OCI-M2 (cell line): ENCODE measurements around the gene MYPN.
A peak's percentile ranks its signal among the peaks of the same experiment; 100 is the strongest.
"Not testable (repeated sequence)": the region's sequence is repeated elsewhere in the genome, so short reads cannot be mapped to it uniquely, and the experiment has no call there.

Experiments used
- DNase-seq: peaks from one replicate; lab custom pipeline; 2025; ENCODE audit not compliant: unreplicated experiment; lab: John Stamatoyannopoulos, UW

The MYPN gene

GRCh38 chr10:68167586-68168189 is 58.4 kb downstream of the MYPN start:
- DNase-seq: no peak

DNA sequence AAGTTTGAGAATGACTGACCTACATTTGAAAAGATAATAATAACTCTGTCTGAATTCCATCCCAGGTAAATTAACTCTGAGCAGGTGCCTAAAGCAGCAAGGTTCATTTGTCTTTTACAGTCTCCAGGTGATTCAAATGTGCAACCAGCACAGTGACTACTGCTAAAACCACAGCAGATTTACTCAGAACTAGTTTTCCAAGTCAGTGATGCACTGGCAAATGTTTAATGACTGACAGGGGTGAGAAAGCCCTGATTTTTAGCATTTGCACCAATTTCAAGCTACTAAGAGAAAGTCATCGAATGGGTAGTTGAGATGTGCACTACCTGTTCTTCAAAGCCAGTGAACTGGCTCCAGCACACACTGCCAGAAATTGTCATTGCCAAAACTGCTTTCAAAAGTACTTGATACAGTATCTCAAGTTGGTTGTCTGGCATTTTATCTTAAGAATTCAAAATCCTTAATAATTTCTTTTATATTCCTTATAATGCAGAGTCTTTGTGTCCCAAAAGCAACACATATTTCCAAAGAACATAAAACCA is 62.3 kb downstream of the MYPN start:
- no peak for DNase-seq

GRCh38 chr10:68172324-68172723 is 63.0 kb downstream of the MYPN start:
- no peak for DNase-seq

DNA sequence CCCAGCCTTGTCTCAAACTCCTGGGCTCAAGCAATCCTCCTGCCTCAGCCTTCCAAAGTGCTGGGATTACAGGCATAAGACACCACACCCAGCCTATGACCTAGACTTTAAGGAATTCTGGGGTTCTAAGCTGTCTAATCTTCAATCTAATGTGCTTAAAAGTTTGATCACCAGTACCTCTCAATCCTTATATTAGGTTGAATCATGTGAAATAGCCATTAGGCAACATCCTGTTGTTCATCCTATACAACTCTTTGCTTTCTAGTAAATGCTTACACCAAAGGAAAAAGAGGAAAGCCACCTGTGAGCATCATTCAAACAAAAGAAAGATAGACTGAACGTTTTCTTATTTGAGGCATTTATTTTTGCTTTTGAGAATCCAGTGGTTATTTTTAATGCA is 66.7 kb downstream of the MYPN start:
- DNase-seq: no peak

DNA sequence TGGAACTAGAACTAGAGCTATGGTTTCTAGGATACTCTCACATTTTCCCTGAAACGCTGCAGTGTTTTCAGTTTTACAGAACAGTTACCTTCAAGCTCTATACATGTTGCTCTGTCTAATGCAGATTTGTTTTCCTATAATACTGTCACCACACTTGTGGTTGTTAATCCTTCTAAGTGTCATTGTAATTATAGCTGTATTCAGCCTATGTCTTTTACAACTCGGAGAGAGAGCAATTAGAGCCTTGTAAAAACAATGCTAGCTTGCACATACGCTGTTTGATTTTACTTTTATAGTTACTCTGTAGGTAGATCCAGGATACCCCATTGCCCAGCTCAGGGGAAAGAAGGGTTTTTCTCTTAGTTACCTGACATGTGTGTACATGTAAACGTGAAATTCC is 67.5 kb downstream of the MYPN start:
- DNase-seq: no peak

- DNase-seq: no peak
These were observed 69.3 kb downstream of the MYPN start for GRCh38 chr10:68178592-68178991.

DNA sequence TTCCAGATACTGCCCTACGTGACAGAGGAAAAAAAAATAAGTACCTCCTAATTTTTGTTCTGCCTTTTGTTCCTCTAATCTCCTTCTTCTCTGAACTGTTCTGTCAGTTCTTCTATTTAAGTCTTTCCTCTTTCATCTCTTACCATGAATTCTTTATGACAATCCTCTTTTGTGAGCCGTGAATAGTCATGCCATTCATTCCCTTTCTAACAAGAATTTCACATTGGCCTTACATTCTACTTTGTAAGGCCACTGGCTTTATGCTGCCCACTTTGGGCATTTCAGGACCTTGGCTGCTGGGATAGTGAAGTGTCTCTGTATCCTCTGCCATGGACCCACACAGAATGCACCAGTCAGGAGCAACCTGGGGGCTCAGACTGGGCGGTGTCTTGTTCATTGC is 69.7 kb downstream of the MYPN start:
- DNase-seq: no peak

DNA sequence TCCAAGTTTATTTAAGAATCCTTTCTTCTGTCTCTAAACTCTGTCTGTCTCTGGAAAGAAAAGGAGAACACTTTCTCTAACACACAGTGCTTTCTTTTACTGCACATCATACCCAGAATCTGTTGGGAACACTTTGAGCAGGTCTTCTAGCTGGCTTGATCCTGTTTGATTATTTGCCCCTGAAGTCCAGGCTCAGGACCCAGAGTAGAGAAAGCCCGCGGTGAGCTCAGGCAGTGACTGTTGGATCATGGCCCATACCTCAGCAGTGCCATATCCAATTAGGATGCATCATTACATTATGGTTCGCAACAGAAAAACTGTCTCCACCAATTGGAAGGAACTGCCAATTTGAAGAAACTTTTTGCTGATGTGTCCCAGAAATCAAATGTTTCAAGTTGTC is 71.2 kb downstream of the MYPN start:
- DNase-seq: no peak

- no peak for DNase-seq
These were observed 75.3 kb downstream of the MYPN start for GRCh38 chr10:68184546-68184945.

DNA sequence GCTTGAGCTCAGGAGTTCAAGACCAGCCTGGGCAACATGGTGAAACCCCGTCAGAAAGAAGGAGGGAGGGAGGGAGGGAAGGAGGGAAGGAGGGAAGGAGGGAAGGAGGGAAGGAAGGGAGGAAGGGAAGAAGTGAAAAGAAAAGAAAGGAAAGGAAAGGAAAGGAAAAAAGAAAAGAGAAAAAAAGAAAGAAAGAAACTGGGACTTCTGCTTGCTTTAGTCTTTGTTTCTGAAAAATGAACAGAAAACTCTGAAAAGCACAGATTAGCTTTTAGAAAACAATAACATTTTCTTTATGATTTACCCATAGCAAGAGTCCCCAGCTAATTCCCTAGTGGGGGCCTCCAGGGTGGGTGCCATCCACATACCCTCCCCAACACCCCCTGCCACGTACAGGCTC is 75.8 kb downstream of the MYPN start:
- DNase-seq: no peak

- DNase-seq: no peak
These were observed 79.5 kb downstream of the MYPN start for GRCh38 chr10:68188835-68189234.

- DNase-seq: no peak
These were observed 82.8 kb downstream of the MYPN start for GRCh38 chr10:68192113-68192512.

GRCh38 chr10:68194290-68194689 is 85.0 kb downstream of the MYPN start:
- DNase-seq: no peak

- DNase-seq: not testable (repeated sequence)
These were observed 86.5 kb downstream of the MYPN start for GRCh38 chr10:68195776-68196175.

- DNase-seq: no peak
These were observed 87.4 kb downstream of the MYPN start for GRCh38 chr10:68196701-68197100.

DNA sequence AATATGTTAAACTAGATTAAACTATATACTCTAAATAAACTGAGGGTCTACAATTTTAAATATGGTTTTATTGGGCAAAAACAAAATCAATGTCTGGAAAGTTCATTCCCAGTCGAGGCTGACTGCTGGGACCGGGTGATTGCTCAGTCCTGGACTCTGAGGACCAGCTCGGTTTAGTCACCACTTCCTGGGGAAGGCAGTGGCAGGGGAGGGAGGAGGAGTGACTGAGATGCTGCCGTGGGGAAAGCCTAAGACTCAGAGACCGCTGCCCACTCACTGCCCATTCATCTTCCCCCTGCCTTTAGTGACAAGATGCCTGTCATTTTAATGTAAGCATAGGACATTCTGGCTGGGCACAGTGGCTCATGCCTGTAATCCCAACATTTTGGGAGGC is 93.7 kb downstream of the MYPN start:
- DNase-seq: no peak

DNA sequence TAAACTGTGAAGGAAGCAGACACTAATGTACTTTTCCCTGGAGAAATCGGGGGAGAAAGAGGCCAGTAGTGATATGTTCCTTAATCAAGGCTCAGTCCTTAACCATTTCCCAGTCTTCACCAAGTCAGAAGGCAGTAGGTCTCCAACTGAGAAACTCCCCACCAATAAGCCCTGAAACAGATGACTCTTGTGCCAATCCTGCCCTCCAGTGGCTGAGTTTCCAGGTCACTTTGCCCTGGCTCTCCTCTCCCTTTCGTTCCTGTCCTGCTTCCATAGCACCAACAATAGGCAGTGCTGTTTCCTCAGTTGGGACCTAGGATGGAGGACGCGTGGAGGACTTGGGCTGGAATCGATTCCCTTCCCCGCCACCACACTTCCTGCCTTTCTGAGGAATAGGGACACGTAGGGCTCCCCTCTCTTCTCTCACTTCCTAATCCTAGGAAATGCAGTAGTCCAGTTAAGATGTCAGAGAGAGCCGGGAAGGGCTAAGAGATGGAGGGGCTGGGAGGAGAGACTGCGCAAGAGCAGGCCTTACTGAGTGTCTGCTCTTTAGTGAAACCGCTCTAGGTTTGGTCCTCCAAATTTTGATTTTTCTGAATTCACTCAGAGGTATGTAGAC is 99.2 kb downstream of the MYPN start:
- DNase-seq: peak; percentile 16

- DNase-seq: no peak
These were observed 102.4 kb downstream of the MYPN start for GRCh38 chr10:68211669-68212068.

GRCh38 chr10:68212721-68213352 is 103.5 kb downstream of the MYPN start:
- no peak for DNase-seq

GRCh38 chr10:68218786-68219185 is 109.5 kb downstream of the MYPN start:
- no peak for DNase-seq

DNA sequence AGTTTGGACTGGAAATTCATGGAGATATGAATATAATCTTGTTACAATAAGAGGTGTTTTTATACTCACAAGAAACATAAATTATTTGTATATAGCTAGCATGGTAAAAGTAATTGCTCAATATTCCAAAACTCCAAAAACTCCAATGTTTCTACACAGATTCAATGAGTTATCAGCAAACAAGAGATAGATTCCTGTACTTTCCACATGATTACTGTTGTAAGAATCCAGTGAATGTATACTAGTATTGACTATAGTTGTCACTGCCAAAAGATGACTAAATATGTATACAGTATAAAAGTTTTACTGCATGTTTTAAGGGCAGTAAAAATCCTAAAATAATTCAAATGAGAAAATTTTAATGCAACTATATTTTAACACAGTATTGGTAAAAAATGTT is 111.9 kb downstream of the MYPN start:
- no peak for DNase-seq

DNA sequence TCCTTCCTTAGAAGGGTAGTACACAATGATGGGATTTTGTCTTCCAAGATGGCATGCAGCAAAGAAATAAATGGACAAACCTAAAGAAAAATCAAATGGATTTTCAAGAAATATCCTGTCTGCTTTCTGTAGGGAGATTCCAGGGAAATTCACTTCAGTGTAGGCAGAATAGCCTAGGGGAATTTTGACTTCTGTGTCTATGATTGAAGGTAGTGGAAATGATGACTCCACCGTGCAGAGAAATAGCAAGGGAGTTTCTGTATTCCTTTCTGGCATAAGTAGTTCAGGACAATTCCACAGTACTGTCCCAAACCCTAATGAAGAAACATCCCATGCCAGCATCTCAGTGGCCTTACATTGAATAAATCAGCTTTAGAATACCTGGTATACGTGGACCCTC is 113.1 kb downstream of the MYPN start:
- DNase-seq: no peak
